A549 (cell line): ENCODE results near the gene TEX101. TPM values are rescaled to one million over a fixed set of nuclear protein-coding genes. Genes with fewer than 3 reads are reported as not detected.

Experiments used
- ATAC-seq, 2 experiments: fragments of 200-7000 bp in 1 of 2; fragments of >200 bp in 1 of 2; cut with Nextera tagmentation in 1 of 2; cut with Tn5 transposase in 1 of 2; 3 replicates each; pipeline versions ENCODE4 v1.8.0 to v1.9.1; 2018 to 2020; ENCODE audit warnings: mild to moderate bottlenecking in 1 of 2, moderate library complexity in 1 of 2
- CTCF ChIA-PET: fragments of 300-600 bp; sonication (Branson Sonifier 250); formaldehyde crosslinking; extraction: SDS; loops from one replicate; lab custom pipeline; 2021; ENCODE audit warnings: antibody characterized with exemption, inconsistent platforms; lab: Yijun Ruan, JAX
- POLR2A ChIA-PET: fragments of 350-600 bp; formaldehyde crosslinking; extraction: SDS; loops from one replicate; lab custom pipeline; 2021; ENCODE audit warnings: antibody characterized with exemption, inconsistent platforms; lab: Yijun Ruan, JAX
- DNase-seq, 2 experiments: peaks; one replicate each; pipeline versions ENCODE4 v3.0.0 to v3.0.0-alpha.2; 2011 to 2016; ENCODE audit warnings: low read depth in 1 of 2, low spot score in 1 of 2
- FAIRE-seq: peaks from 2 replicates; lab custom pipeline; 2011; peaks lifted over from hg19 to GRCh38; lab: Jason Lieb, UNC
- H3K27ac ChIP-seq, 2 experiments: fragments of >200 bp; sonication (Bioruptor Twin); formaldehyde crosslinking; 3 replicates each; pipeline ENCODE4 v1.5.1; 2016 to 2017
- H3K4me1 ChIP-seq: fragments of >200 bp; sonication (Bioruptor Twin); formaldehyde crosslinking; 3 replicates; pipeline ENCODE4 v1.6.1; 2016
- H3K4me2 ChIP-seq: fragments of >200 bp; sonication (Bioruptor Twin); formaldehyde crosslinking; 3 replicates; pipeline ENCODE4 v1.6.1; 2016
- H3K4me3 ChIP-seq: fragments of >200 bp; sonication (Bioruptor Twin); formaldehyde crosslinking; 3 replicates; pipeline ENCODE4 v1.5.1; 2016
- H3K9me3 ChIP-seq: fragments of >200 bp; sonication (Bioruptor Twin); formaldehyde crosslinking; 3 replicates; pipeline ENCODE4 v1.6.1; 2016
- CEBPB ChIP-seq, 2 experiments: fragments of >200 bp in 1 of 2; sonication (Bioruptor Twin) in 1 of 2; formaldehyde crosslinking in 1 of 2; IDR thresholded peaks; 2 replicates each; pipeline ENCODE4 v1.6.1; 2012 to 2016
- CHD4 ChIP-seq: fragments of 200-600 bp; sonication (generic); IDR thresholded peaks from 2 replicates; pipeline ENCODE4 v1.6.1; 2016; ENCODE audit warnings: antibody characterized with exemption, mild to moderate bottlenecking, borderline replicate concordance
- EHMT2 ChIP-seq: fragments of 200-600 bp; sonication (generic); IDR thresholded peaks from 2 replicates; pipeline ENCODE4 v1.6.1; 2016; ENCODE audit warnings: antibody characterized with exemption, low read depth, mild to moderate bottlenecking, moderate library complexity
- ESRRA ChIP-seq: fragments of 150-350 bp; IDR thresholded peaks from 2 replicates; pipeline ENCODE4 v1.6.1; 2014; ENCODE audit warnings: mild to moderate bottlenecking, low read length, borderline replicate concordance
- FOSL2 ChIP-seq, 2 experiments: fragments of 450-650 bp in 1 of 2; fragments of >200 bp in 1 of 2; sonication (Bioruptor Twin) in 1 of 2; formaldehyde crosslinking; IDR thresholded peaks; 2 replicates each; pipeline versions ENCODE4 v1.5.0 to v1.6.1; 2016 to 2020; ENCODE audit warnings: mild to moderate bottlenecking in 1 of 2, moderate library complexity in 1 of 2
- HEYL ChIP-seq: fragments of 250-450 bp; sonication (Bioruptor Pico); IDR thresholded peaks from 2 replicates; pipeline ENCODE4 v1.8.0; 2021; ENCODE audit warnings: mild to moderate bottlenecking, moderate library complexity
- HOXB5 ChIP-seq: fragments of 250-450 bp; sonication (Bioruptor Pico); IDR thresholded peaks from 2 replicates; pipeline ENCODE4 v1.5.0; 2020; ENCODE audit warnings: mild to moderate bottlenecking, moderate library complexity
- JUN ChIP-seq, 2 experiments: fragments of >200 bp; sonication (Bioruptor Twin); formaldehyde crosslinking; IDR thresholded peaks; 2 replicates in 1 of 2; 3 replicates in 1 of 2; pipeline ENCODE4 v1.6.1; 2016 to 2017
- JUNB ChIP-seq: fragments of >200 bp; sonication (Bioruptor Twin); formaldehyde crosslinking; IDR thresholded peaks from 2 replicates; pipeline ENCODE4 v1.6.1; 2016
- MAFK ChIP-seq: fragments of 450-650 bp; IDR thresholded peaks from 2 replicates; pipeline ENCODE4 v1.6.1; 2014; ENCODE audit not compliant: partially characterized antibody
- MYC ChIP-seq: IDR thresholded peaks from 2 replicates; pipeline ENCODE4 v1.6.1; 2012; ENCODE audit warnings: mild to moderate bottlenecking, inconsistent platforms, low read length, improper control_type of control experiment, borderline replicate concordance
- NR3C1 ChIP-seq: fragments of >200 bp; sonication (Bioruptor Twin); formaldehyde crosslinking; IDR thresholded peaks from 3 replicates; pipeline ENCODE4 v1.6.1; 2017
- PHF8 ChIP-seq: fragments of 200-600 bp; sonication (generic); IDR thresholded peaks from 2 replicates; pipeline ENCODE4 v1.6.1; 2016; ENCODE audit warnings: low read depth, mild to moderate bottlenecking, antibody characterized with exemption, moderate library complexity, borderline replicate concordance
- RARB ChIP-seq: fragments of 250-450 bp; sonication (Bioruptor Pico); IDR thresholded peaks from 2 replicates; pipeline ENCODE4 v1.8.0; 2021; ENCODE audit warnings: mild to moderate bottlenecking, moderate library complexity
- RFX5 ChIP-seq: fragments of 450-650 bp; IDR thresholded peaks from 2 replicates; pipeline ENCODE4 v1.7.1; 2014; ENCODE audit warnings: antibody characterized with exemption, mild to moderate bottlenecking, moderate library complexity
- RNF2 ChIP-seq: fragments of 200-600 bp; sonication (generic); IDR thresholded peaks from 2 replicates; pipeline ENCODE4 v1.6.1; 2016; ENCODE audit warnings: low read depth, mild to moderate bottlenecking, antibody characterized with exemption, moderate library complexity, borderline replicate concordance
- SMC3 ChIP-seq: fragments of >200 bp; sonication (Bioruptor Twin); formaldehyde crosslinking; IDR thresholded peaks from 3 replicates; pipeline ENCODE4 v1.6.1; 2018; ENCODE audit warnings: inconsistent platforms
- ZSCAN20 ChIP-seq: fragments of 250-450 bp; sonication (Bioruptor Pico); IDR thresholded peaks from 2 replicates; pipeline ENCODE4 v1.8.0; 2022; ENCODE audit warnings: mild to moderate bottlenecking, moderate library complexity
- WGBS: methylation state at CpG from one replicate; pipeline ENCODE4 v1.1.6; 2017; ENCODE audit errors: missing lambda C conversion rate; 5-methylcytosine and 5-hydroxymethylcytosine counted together
- polyA plus RNA-seq, 4 experiments: library from polyadenylated mRNA; depleted of rRNA in 3 of 4; stranded (reverse); fragments of >200 nt; fragmentation: RNase III in 1 of 4; extraction: RNeasy Plus Mini Kit Qiagen cat#74134 plus additional on column Dnase treatment in 1 of 4; gene quantifications; 2 replicates in 3 of 4; 3 replicates in 1 of 4; pipeline ENCODE4 v1.2.3, GENCODE V29; 2011 to 2017
- TF ChIP-seq, protein P1 (sequence below): IDR thresholded peaks from 2 replicates; pipeline ENCODE4 v1.6.1; 2012
- TF ChIP-seq, protein P2 (sequence below): IDR thresholded peaks from 2 replicates; pipeline ENCODE4 v1.6.1; 2012; ENCODE audit warnings: low read depth, borderline replicate concordance
- TF ChIP-seq, protein P3 (sequence below): fragments of 250-450 bp; sonication (Bioruptor Pico); IDR thresholded peaks from 2 replicates; pipeline ENCODE4 v1.5.0; 2020; ENCODE audit warnings: low read depth, mild to moderate bottlenecking, moderate library complexity
- TF ChIP-seq, protein P4 (sequence below): IDR thresholded peaks from 2 replicates; pipeline ENCODE4 v1.6.1; 2012

TEX101 gene
- polyA plus RNA-seq, 2 of the 4 experiments (the other 2 are of a cell fraction), result not detected

GRCh38 chr19:43462785-43463380, 48.2 kb downstream of the TEX101 start:
- peak overlapping the region in 1 of 2 experiments; percentile 79; a peak in 2 of 6 replicates for H3K27ac ChIP-seq
- H3K4me3 ChIP-seq, result peak overlapping the region; percentile 62
- 29% methylated on average over 26 of the region's 33 CpGs for WGBS
- peak overlapping the region; percentile 82 for H3K4me2 ChIP-seq
- peaks cover 12% of the 10 kb centered on the region for H3K4me1 ChIP-seq
- DNase-seq (no peak), ATAC-seq (peak in 1 of 2 experiments; percentile 37; a peak in 2 of 6 replicates), FAIRE-seq (no peak)
- ChIA-PET CTCF (interaction anchor here (0.6 to 14.0 kb wide), 7 partner anchors 11 to 189 kb away, joined by 3 to 176 read pairs (median 4); no protein-coding TSS in a partner anchor), POLR2A (interaction anchor here (0.8 to 2.0 kb wide), 9 partner anchors 8 to 70 kb away, joined by 3 to 17 read pairs (median 5); partner anchors contain the start of genes PHLDB3 and ZNF575)
- no peaks in the 10 kb centered on the region for H3K9me3 ChIP-seq
- TF ChIP-seq ESRRA (no peak), RNF2 (peak; percentile 62; the same call in 1 of the 2 replicates)
- TF ChIP-seq, protein P1, sequence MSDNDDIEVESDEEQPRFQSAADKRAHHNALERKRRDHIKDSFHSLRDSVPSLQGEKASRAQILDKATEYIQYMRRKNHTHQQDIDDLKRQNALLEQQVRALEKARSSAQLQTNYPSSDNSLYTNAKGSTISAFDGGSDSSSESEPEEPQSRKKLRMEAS, result peak; percentile 88
- TF ChIP-seq, protein P2, sequence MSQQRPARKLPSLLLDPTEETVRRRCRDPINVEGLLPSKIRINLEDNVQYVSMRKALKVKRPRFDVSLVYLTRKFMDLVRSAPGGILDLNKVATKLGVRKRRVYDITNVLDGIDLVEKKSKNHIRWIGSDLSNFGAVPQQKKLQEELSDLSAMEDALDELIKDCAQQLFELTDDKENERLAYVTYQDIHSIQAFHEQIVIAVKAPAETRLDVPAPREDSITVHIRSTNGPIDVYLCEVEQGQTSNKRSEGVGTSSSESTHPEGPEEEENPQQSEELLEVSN, result peak; percentile 84

DNA sequence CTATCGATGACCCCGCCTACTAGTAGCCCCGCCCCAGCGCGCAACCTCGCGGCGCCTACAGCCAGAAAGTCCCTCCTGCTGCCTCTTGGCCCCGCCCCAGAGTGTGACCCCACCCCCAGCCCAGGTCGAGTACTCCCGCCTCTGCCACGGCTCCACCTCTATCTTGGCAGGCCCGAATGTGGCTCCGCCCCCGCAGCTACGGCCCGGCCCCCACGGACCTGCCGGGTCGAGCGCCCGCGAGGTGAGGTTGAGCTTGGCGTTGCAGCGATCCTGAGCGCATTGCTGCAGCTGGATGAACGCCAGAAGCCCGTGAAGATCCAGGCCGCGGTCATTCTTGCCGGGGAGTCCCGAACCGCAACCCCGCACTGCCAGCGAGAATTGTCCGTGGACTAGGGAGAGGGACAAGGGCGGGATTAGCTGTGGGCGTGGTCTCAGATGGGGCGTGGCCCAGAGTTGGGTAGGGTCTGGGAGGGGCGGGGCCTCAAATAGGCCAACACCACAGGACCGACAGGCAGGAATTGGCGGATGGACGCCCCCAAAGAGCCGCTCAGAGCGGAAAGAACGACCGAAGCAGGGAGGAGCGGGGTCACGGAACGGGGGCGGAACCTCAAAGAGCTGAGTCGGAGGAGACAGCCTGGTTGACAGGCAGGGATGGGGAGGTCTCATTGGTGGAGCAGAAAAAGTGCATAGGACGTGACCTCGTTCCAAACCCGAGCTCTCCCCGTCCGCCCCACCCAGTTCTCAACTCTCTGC, 48.9 kb downstream of the TEX101 start:
- H3K27ac ChIP-seq, result peak overlapping the region; percentile 52 to 79; a peak in 5 of 6 replicates
- peak overlapping the region; percentile 82 for H3K4me2 ChIP-seq
- WGBS, result 2% methylated on average over 30 of the region's 57 CpGs
- FAIRE-seq (no peak), DNase-seq (peak; percentile 97 to 98), ATAC-seq (peak; percentile 84 to 91)
- H3K9me3 ChIP-seq, result no peaks in the 10 kb centered on the region
- POLR2A ChIA-PET, result interaction anchor here (0.6 to 2.0 kb wide), 11 partner anchors 9 to 717 kb away, joined by 3 to 17 read pairs (median 4); partner anchors contain the start of genes PHLDB3 and ZNF575
- peak overlapping the region; percentile 62 for H3K4me3 ChIP-seq
- TF ChIP-seq, protein P2, result no peak
- TF ChIP-seq EHMT2 (no peak), PHF8 (peak; percentile 45; the same call in 1 of the 2 replicates), MAFK (no peak), MYC (0 out of 2 replicates have a peak, but pooled peaks have one; percentile 9)
- TF ChIP-seq, protein P3, sequence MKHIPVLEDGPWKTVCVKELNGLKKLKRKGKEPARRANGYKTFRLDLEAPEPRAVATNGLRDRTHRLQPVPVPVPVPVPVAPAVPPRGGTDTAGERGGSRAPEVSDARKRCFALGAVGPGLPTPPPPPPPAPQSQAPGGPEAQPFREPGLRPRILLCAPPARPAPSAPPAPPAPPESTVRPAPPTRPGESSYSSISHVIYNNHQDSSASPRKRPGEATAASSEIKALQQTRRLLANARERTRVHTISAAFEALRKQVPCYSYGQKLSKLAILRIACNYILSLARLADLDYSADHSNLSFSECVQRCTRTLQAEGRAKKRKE (CRISPR knock-in tag), result no peak
- TF ChIP-seq, all 56 proteins: peak for 2
- peaks cover 15% of the 10 kb centered on the region for H3K4me1 ChIP-seq
- CTCF ChIA-PET, result interaction anchor here (0.6 to 14.0 kb wide), 11 partner anchors 10 to 303 kb away, joined by 3 to 176 read pairs (median 4); no protein-coding TSS in a partner anchor

GRCh38 chr19:43464134-43464775, 49.6 kb downstream of the TEX101 start:
- peak; percentile 66 to 80 for ATAC-seq
- peaks cover 15% of the 10 kb centered on the region for H3K4me1 ChIP-seq
- DNase-seq, result no peak
- peak overlapping the region; percentile 82 for H3K4me2 ChIP-seq
- POLR2A ChIA-PET, result interaction anchor here (0.8 to 2.0 kb wide), 8 partner anchors 10 to 69 kb away, joined by 3 to 17 read pairs (median 6); partner anchors contain the start of genes PHLDB3 and ZNF575
- H3K4me3 ChIP-seq, result peak overlapping the region; percentile 62
- no peak for FAIRE-seq
- 21% methylated on average over 33 of the region's 33 CpGs for WGBS
- no peaks in the 10 kb centered on the region for H3K9me3 ChIP-seq
- TF ChIP-seq, protein P4, sequence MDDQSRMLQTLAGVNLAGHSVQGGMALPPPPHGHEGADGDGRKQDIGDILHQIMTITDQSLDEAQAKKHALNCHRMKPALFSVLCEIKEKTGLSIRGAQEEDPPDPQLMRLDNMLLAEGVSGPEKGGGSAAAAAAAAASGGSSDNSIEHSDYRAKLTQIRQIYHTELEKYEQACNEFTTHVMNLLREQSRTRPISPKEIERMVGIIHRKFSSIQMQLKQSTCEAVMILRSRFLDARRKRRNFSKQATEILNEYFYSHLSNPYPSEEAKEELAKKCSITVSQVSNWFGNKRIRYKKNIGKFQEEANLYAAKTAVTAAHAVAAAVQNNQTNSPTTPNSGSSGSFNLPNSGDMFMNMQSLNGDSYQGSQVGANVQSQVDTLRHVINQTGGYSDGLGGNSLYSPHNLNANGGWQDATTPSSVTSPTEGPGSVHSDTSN, result no peak
- TF ChIP-seq FOSL2 (IDR thresholded peaks at IDR 0.05), result no peak
- TF ChIP-seq FOSL2 (CRISPR knock-in tag; IDR thresholded peaks at IDR 0.05), result no peak
- TF ChIP-seq ESRRA, result no peak
- TF ChIP-seq RARB (CRISPR knock-in tag), result no peak
- TF ChIP-seq RFX5, result no peak
- no peak for TF ChIP-seq SMC3
- no peak for TF ChIP-seq CHD4
- TF ChIP-seq EHMT2, result no peak
- TF ChIP-seq ZSCAN20 (CRISPR knock-in tag), result no peak
- TF ChIP-seq JUN (IDR thresholded peaks at IDR 0.05), result no peak
- TF ChIP-seq JUNB, result no peak
- TF ChIP-seq CEBPB (IDR thresholded peaks at IDR 0.05), result no peak
- TF ChIP-seq HEYL, result no peak
- no peak for TF ChIP-seq NR3C1
- TF ChIP-seq HOXB5 (CRISPR knock-in tag), result no peak
- TF ChIP-seq, all 56 proteins: peak for 0
- CTCF ChIA-PET, result interaction anchor here (0.6 to 14.0 kb wide), 11 partner anchors 10 to 302 kb away, joined by 3 to 176 read pairs (median 4); no protein-coding TSS in a partner anchor
- peak overlapping the region; percentile 52 to 79; a peak in 4 of 6 replicates for H3K27ac ChIP-seq
